GM18907 (cell line): ENCODE results near the gene PLEKHH1.
"Not testable (repeated sequence)": the region's sequence is repeated elsewhere in the genome, so short reads cannot be mapped to it uniquely, and the experiment has no call there.

ENCODE experiments used
- ATAC-seq: cut with Tn5 transposase; IDR thresholded peaks from one replicate; pipeline ENCODE4 v1.9.1; 2021; ENCODE audit warnings: mild to moderate bottlenecking, moderate library complexity; ENCODE audit not compliant: unreplicated experiment

Gene PLEKHH1

DNA sequence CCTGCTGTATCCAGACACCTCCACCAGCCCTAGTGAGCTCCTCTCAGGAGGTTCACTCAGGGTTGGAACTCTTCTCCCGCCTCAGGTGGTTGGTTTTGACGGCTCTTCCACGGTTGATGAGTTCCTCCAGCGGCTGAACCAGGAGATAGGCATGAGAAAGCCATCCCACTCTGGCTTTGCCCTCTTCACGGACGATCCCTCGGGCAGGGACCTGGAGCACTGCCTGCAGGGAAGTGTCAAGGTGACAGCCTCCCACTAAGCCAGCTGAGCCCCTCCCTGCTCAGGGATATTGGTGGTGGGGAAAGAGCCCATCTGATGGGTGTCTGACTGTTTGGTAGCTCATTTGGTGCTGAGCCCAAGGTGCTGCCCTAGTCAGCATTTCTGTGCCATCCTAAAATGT, 46.5 kb downstream of the PLEKHH1 start:
- no peak for ATAC-seq

DNA sequence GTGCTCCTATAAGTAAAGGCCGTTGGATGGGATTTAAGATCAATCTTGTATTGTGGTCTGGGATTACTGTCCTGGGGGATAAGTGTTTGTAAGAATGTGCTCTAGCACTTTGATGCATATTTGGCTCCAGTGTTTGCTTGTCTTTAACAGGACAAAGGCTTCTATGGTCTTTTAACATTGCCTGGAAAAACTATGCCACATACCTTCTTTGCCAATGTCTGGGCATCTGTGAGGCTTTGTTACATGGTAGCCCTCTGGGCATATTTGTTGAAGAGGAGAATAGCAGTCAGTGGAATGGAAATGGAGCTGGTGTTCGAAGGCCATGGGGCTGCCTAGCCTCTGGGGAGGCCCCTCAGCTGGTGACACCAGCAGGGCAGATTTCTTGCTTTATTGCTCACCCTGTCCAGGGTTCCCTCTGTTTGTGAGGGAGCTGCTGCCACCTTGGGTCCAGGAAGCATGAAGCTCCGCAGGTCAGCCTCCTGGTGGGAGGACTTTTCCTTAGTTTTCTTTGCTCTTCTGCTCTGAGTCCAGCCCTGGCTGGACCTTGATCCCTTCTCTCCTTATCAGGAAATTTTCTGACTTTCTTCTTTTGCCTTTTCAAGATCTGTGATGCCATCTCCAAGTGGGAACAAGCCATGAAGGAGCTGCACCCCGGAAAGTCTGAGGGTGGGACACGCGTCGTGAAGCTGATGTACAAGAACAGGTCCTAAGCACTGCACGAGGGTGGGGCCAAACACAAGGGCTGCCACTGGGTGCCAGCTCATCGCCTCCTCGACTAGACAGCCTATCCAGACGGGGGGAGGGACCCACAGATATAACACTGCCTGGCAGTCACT, 47.5 kb downstream of the PLEKHH1 start:
- ATAC-seq, result no peak

DNA sequence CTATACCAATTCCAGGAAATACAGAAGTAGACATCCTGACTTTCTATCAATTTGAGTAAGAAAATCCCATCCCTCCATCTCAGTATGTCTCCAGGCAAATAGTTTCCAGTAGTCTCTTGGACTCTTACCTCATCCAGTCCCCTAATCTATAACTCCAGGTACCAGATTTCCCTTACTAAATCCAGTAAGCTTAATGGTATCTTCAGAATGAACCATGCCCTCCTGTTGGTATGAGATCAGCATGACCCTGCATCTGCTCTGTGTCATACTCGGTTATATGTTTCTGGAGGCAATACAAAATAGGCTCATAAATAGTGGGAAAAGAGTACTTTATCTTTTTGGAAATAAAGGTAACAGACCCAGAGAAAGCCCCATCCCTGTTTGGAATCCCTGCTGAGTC, 48.6 kb downstream of the PLEKHH1 start:
- ATAC-seq, result no peak

DNA sequence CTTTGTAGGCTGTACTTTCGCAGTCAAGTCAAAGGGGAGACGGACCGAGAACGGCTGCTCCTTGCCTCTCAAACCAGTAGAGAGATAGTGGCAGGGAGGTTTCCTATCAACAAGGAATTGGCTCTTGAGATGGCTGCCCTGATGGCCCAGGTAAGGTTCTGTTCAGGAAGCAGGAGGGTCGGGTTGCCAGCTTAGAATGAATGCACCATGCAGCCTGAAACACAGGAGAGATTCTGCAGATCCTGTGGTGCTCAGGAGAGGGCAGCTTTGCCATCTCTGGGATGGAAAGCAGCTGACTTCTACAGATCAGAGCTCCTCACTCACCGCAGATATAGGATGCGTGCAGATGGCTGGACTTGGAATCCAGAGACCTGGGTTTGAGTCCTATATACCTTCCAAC, 49.0 kb downstream of the PLEKHH1 start:
- no peak for ATAC-seq

DNA sequence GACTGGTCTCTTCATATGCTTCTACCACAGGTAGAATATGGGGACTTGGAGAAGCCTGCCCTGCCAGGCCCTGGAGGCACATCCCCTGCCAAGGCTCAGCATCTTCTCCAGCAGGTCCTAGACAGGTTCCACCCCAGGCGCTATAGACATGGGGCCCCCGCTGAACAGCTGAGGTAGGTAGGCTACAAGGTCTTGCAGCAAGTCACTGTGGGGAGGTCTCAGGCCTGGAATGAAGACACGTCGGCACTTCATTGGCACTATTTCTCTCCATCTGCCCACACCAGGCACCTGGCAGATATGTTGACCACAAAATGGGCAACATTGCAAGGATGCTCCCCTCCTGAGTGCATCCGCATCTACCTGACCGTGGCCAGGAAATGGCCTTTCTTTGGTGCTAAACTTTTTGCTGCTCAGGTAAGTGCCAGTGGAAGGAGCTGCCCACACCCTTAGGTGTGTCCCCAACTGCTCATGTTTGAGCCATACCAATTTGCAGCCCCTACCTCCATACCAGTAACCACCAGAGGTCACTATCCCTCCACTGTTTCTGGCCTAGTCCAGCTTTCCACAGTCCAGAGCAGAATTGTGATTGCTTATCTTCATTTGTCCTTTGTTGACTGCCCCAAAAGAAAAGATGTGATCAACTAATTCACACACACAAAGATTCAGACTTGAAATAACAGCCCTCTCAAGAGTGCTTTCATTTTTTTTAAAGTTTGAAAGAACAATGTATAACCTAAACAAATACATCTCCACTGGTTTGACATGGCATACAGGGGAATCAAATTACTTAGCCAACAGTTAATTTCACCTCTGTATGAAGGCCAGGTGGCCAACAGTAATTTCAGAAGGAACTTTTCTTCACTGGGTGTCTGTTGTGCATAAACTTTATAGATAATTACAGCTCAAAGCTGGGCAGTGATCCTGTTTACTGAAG, 50.9 kb downstream of the PLEKHH1 start:
- ATAC-seq, result no peak

DNA sequence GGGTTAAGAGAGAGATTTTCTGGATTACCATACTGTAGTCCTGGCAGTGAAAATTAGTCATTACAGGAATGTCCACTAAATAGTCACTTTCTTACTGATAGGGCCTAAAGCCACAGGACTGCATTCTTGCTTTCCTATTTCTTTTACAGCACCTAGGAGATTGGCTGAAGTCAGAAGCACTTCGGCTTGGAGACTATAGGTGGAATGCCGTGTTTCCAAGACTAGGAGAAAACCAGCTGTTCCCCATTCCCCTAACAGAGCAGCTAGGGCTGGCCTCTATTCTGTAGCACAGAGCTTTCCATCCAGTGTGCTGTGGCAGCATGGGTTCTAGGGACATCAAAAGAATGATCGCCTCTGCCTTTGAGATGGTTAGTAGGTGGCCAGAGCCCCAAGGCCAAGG, 51.9 kb downstream of the PLEKHH1 start:
- no peak for ATAC-seq

DNA sequence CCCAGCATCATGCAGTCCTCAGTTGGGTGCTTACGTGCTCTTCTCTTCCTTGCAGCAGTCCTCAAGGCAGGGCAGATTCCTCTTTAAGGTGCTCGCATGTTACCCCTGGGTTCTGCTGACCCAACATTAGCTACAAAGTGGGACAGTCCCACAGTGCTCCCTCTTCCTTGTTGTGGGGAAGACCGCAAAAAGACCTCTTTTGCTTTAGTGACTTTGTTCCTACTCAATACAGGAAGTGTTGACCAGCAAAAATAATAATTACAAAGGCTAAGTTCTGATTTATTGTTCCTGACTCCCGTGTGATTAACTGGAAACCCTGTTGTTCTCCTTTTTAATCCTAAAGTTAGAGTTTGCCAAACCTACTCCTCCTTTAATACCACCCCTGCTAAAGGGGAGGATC, 53.3 kb downstream of the PLEKHH1 start:
- ATAC-seq, result no peak

DNA sequence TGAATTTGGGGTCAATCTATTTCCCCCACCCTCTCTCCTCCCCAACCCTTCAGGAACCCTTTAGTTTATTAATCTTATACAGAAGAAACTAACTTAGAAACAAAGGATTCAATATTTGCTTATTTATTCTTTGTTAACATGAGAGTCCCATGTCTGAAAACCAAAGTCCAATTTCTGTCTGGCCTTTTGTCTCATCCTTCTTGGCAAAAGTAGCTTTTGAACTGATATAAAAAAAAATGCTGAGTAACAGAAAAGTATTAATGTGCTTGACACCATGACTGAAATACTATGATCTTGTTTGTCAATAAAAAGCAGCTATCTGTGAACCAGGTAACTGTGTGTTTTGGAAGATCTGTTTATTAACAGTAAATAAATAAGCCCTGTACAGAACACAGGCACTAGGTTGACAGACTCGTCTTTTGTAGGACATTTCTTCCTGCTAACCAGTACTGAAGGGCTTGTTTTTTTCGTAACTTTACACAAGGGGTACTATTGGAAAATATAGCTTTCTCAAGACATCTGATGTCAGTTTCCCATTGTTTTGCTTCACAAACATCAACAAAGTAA, 56.2 kb downstream of the PLEKHH1 start:
- no peak for ATAC-seq

DNA sequence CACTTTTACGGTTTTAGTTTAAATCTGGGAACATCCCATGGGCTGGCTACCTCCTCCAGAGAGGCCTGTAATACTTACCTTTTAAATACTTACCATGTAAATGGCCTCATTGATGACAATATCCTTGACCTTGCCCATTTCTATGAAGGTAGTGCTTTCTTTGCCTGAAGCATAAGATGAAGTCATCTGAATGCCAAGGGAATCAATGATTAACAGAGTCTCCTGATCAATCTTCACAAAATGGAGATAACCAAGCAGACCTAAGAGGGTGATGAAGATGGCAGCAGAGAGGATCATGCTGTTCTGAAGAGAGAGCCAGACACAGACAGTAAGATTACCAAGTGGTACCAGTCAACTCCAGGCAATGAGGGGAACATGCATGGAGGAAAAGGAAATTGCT, 60.6 kb downstream of the PLEKHH1 start:
- not testable (repeated sequence) for ATAC-seq

DNA sequence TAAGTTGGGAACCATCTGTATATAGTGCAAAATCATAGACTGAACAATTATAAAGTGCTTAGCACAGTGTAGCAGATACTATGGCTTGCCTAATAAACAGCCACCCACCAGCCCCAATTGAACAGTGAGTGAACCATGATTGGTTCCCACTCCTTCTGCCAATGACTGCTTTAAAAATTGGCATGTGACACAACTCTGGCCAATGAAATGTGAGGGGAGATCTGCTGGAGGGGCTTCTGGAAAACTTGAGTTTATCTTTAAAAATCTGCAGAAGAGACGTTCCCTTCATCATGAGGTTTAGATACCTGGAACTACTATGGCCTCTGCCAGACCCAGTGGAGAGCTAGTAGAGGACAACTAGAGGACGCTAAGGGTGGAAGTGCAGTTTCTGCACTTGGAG, 62.3 kb downstream of the PLEKHH1 start:
- ATAC-seq, result no peak

DNA sequence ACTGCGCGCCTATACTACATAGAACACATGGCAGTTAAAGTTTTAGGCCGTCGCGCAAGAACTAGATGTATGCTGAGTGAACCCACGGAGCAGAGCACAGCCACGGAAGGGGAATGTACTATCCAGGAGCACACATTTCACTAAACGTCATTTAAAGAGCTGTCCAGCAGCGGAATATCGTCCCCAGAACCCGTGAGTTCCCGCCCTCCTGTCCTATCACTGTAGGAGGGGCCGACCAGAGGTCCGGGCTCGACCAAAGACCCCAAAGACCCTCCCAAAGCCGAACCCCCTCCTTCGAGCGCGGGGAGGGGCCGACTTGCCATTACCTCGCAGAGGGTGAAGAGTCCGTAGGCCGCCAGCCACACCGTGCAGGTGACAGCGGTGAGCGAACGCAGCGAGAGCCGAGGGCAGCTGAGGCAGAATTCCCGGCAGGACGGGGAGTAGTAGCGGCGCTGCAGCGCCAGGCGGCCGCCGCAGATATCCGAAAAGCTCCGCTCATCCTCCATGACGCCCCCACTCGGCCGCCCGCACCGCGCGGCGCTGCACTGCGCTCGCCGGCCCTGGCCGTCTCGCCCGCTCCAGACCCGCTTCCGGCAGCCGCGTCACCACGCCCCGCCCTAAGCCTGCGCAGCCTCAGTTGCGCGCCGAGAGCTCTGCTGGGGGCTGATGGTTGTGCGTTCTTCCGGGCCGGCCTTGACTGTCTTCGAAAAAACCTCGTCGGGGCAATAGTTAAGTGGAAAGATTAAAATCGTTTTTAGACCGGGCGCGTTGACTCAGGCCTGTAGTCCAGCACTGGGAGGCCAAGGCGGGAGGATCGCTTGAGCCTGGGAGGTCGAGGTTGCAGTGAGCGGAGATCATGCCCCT, 66.8 kb downstream of the PLEKHH1 start, which contains the start of gene PIGH:
TSS of gene PIGH (minus strand) at position 571 of the 864 bp plus-strand sequence. CDS start at position 506, 65 bp downstream.
- peak; percentile 91 for ATAC-seq

DNA sequence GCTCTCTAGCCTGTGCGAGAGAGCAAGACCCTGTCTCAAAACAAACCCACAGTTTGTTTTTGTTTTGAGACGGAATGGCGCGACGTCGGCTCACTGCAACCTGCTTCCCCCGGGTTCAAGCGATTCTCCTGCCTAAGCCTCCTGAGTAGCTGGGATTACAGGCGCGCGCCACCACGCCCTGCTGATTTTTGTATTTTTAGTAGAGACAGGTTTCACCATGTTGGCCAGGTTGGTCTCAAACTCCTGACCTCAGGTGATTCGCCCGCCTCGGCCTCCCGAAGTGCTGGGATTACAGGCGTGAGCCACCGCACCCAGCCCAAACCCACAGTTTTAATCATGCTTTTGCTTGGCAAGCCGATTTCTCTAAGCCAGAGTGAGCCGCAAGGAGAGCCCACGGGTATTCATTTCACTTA, 67.5 kb downstream of the PLEKHH1 start:
- peak; percentile 2 for ATAC-seq

DNA sequence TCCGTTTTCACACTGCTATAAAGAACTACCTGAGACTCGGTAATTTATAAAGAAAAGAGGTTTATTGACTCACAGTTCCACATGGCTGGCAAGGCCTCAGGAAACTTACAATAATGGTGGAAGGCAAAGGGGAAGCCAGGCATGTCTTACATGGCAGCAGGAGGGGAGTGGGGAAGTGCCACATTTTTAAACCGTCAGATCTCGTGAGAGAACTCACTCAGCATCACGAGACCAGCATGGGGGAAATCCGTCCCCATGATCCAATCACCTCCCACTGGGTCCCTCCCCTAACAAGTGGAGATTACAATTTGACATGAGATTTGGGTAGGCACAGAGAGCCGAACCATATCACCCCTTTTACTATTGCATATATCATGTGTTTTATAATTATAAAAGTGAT, 69.0 kb downstream of the PLEKHH1 start:
- ATAC-seq, result no peak

DNA sequence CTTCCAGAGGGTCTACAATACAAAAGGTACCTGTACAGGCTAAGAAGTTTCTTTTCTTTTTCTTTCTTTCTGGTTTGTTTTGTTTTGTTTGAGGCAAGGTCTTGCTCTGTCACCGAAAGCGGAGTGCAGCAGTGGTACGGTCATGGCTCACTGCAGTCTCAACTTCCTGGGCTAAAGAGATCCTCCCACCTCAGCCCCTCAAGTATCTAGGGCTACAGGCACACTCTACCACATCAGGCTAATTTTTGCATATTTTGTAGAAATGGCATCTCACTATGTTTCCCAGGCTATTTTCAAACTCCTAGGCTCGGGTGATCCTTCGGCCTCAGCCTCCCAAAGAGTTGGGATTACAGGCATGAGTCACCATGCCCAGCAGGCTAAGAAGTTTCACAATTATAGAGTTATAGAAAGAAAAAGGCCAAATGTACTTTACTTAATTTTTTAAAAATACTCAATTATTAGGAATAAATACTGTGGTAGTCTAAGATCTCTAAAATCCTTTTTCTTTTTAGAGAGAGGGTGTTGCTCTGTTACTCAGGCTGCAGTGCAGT, 70.0 kb downstream of the PLEKHH1 start:
- peak; percentile 63 for ATAC-seq

DNA sequence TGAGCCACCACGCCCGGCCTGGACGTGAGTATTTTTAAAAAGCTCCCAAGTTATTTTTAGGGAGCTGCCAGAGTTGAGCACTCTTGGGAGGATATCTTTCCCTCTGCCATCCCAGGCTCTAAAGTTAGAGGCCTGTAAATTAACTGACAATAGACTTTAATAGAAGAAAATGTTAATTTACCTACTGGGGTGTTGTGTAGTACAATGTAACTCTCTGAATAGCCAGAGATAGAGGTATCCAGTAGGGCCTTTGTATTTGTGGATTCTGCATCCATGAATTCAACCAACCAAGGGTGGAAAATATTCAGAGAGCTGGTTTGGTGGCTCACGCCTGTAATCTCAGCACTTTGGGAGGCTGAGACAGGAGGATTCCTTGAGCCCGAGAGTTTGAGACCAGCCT, 74.6 kb downstream of the PLEKHH1 start:
- no peak for ATAC-seq

DNA sequence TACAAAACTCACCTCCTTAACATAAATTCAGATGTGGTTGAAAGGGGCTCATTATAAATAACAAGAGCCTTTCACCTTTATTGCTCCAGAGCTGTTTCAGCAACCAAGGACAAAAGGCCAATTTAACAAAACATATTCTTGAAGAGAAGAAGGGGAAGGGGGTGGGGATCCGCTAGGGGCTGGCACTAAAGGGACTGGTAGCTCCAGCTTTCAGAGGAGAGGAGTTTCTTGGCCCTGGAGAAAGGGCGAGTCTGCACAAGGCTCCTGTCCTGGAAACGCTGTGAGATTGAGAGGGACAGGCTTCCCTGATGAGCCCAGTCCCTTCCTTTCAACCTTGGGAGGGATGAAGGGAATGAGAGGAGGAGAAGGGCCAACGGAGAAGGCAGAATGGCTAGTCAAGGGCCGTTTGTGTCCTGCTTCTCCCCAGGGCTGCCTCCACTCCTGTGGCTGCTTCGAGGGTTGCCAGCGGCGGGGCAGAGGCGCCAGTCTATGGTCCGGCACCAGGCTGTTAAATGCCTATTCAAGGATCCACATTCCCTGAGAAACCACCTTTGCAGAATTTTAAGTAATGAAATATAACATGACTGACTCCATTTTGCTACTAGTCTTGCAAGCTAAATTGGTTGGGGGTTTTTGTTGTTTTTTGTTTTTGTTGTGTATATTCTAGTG, 76.7 kb downstream of the PLEKHH1 start:
- ATAC-seq, result no peak

DNA sequence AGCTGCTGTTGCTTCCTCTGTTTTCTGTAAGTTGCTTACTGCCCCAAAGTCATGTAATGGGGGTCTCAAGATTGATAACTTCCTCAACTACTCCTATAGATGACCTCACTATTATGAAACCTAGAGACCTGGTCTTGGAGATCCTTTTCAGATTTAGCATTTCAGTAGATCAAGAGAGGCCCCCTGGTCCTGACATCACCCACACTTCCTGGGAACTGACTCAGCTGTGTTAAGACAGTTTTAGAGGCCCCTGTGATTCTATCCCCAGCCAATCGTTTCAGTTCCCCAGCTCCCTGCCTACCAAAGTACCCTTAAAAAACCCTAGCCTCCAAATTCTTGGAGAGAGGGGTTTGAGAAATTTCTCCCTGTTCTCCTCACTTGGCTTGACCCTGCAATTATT, 77.4 kb downstream of the PLEKHH1 start:
- ATAC-seq, result no peak

DNA sequence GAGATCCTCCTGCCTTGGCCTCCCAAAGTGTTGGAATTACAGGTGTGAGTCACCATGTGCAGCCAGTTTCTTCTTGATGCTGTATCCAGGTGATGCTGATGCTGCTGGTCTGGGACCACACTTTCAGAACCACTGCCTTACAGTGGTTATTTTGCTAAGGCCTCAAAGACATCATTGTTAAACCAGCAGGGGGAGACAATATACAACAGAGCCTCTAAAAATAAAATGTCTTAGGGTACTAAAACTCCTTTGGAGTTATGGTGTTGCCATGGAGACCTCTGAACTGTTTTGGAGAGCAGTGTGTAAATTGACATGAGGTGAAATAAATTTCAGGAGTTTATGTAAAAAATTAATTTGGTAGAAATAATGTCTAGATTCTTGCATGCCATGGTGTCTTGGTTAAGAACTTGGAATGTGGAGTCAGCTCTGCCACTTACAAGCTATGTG, 85.5 kb downstream of the PLEKHH1 start:
- no peak for ATAC-seq

DNA sequence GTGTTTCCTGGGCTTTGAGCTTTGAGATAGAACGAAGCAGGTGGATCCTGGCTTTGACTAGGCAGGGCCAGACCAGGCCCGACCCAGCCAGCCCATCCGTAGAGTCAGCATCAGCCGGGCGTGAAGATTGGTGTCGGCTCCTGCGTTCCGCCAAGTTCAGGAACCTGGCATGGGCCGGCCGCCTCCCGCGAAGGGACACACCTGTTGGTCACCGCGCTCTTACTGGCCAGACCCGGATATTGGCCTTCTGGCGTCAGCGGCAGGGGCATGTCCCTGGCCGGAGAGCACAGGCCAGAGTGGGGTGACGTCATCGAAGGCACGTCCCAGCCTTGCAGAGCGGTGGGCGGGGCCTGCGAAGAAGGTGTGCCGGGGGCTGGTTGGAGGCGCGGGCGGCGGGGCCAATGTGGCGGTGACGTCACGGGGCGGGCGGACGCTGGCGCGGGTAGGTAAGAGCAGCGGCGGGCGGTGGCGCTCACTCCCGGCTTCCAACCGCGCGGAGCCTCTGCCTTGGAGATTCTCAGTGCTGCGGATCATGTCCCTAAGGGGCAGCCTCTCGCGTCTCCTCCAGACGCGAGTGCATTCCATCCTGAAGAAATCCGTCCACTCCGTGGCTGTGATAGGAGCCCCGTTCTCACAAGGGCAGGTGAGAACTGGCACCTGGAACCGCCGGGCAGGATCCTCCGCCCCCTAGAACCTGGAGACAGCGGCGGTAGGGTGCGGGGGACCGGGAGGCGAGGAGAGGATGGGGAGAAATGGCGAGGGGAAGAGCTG, 86.5 kb downstream of the PLEKHH1 start, which contains the start of gene ARG2:
TSS of gene ARG2 (plus strand) at position 475 of the 771 bp plus-strand sequence. CDS start at position 533, 58 bp downstream.
- peak; percentile 92 for ATAC-seq
